Activated T-cell treated with anti-CD3 and anti-CD28 coated beads for 4 hours (primary cell): ENCODE data around the gene SKIC8.

ENCODE experiments used
- DNase-seq: peaks from one replicate; pipeline ENCODE4 v3.0.0-alpha.2; 2020

The SKIC8 gene

DNA sequence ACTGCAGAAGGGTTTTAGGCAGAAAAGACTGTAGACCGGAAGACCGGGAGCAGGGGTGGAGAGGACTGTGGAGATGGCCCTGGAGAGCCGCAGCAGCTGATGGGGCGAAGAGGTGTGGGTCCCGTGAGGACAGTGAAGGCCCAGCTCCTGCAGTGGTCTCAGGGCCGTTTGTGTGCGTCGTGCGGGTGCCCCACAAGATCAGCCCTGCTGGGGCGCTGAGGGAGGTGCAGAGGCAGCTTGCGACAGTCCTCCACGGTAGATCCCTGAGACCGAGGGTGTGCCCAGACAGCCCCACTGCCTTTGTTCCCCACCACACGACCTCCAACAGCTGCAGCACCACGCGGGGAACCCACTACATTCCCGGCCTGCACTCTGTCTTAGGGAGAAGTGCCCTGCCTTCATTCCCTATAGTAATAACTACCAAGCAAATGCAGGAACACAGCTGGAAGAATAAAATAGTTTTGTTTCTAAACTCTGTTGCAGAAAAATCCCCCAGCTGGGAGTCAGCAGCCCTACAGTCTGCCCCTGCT, 21.7 kb upstream of the SKIC8 start:
- no peak for DNase-seq

DNA sequence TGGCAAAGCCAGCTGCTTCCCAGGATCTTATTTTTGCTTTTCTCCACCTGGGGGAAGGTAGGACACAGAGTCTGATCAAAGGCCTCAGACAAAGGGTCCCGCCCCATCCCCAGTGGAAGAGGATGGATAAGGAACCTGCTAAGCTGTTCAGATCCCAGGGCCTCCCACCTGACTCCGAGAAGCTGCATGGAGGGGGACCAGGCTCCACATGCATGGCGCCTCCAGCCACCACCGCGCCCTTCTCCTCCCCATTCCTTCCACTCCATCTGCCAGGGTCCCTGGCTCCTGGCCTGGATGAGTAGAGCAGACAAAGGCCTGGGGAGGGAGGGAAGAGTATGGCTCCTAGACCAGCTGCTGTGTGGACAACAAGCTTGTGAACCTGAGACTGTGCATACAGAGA, 20.8 kb upstream of the SKIC8 start:
- DNase-seq = no peak

DNA sequence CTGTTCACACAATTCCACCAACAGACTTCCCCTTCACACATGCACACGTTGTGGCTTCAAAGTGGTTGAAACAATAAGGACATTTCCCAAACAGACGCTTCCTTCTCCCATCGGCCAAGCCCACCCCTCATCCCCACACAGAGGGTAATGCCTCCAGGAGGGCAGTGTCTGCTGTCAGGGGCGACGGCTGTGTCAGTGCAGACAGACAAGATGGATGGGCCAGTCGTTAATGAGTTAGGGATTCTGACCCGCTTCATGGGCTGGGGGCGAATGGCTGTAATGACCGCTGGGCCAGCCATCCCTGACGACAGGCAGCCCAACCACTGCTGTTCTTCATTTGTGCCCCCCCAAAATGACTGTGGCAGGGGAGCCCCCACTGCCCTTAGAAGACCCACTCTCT, 20.2 kb upstream of the SKIC8 start:
- no peak for DNase-seq

DNA sequence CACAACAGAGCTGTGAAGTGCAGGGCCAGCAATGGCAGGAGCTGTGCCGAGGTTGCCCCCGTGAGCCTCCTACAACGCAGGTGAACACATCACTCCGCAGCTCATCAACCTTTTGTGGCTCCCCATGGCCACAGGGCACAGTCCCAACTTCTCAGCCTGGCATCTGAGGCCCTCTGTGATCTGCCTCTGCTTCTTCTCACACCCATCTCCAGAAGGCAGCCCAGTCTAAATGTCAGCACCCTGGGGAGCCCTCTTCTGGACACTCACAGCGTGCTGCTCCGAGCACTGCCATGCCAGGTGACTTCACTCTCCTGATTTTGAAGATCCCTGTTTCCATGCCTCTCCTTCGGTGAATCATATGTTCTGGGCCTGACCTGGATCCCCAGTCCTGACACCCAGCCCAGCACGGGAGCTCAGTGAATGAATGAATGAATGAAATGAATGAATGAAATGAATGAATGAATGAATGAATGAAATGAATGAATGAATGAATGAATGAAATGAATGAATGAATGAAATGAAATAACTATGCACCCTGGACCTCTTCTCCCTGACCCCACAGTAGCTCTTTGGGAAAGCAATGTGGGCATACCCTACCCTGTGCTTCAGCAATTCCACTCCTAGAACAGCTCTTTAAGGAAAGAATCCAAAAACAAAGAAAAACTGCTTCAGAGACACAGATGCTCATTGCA, 17.9 kb upstream of the SKIC8 start:
- DNase-seq = no peak

DNA sequence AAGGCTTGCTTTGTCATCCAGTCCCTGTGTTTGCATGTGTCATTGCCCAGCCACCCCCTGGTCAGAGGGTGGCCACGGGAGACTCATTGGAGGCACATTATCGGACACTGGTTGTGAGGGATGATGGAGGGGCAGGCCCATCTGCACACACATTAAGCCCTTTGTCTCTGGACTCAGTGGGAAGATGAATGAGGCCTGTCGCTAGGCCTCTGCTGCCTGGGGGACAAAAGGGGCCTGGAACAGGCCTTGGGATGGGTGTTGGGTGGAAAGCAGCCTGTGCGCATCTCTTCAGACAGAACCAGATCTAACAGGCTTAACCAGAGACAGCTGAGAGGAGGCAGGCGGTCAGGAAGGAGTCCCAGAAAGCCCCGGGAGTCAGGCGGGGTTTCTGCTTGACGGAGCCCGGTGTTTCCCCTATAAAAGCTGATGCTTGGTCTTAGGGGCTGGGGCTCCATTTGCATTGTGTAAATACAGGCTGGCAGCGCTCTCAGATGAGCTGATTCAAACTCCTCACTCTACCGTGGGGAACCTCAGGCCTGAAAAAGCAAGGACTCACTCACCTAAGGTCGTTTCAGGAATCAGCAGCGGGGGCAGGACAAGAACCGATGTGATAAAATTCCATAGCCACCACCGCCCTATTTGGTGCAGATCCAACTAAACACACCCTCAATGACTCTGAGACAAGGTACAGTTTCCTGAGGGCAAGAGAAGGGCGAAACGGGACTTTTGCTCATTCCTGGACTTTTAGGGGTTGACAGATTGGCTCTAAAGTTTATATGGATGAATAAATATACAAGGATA, 17.1 kb upstream of the SKIC8 start:
- DNase-seq = no peak

DNA sequence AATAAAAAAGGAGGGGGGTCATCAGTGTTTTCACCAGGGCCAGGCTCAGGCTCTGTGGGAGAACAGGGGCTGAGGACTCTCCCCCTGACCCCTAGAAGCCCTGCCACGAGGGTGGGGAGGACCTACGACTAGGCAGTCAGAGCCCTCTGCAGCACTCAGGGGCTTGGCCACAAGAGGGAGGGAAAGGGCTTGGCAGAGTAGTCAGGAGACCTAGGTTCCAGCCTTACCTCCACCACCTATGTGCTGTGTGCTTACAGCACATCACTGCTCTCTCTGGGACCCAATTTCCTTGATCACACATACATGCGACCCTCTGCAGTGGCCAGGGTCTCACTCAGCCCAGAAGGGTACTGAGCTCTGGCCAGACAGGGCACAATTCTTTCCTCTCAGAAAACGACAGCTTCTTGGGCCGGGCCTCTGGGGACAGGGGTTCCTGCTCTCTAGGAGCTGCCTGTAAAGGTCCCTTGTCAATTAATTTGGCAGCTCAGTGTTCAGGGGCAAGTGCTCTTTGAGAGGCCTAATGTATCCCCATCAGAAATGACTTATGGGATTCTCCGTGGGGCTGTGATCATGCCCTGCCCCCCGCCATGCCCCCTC, 16.4 kb upstream of the SKIC8 start:
- DNase-seq = no peak

DNA sequence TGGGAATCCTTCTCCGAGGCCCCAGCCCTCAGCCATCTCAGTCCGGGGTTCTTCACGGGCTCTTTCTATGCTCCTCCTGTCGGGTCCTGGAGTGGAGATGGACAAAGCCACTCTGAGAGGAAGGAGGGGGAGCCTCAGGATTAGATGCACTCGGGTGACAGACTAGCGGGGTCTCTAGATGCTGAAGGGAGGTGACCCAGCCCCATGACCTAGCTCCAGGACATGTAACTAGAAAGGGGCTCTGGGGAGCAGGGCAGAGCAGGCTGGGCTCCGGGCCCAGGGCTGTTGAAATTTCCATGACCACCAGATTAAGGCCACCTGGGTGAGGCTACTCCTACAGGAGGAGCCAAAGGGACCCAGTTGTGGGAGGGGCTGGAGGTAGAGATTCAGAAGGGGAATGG, 14.8 kb upstream of the SKIC8 start:
- DNase-seq = no peak

DNA sequence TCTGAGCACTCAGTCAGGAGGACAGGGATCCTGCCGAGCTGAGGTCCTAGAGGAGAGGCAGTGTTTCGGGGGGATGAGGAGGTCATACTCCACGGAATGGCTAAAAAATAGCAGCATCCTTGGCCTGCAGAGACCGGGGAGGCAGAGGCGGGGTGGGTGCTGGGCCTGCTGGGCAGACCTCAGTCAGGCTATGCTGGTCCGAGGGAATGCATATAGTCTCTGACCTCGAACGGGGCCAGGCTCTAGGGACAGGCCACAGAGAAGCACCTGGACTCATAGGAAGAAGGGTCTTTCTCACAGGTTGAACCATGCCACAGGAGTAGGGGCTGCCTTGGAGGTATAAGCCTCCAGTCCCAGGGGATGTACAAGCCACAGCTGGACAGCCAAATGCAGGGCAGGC, 14.0 kb upstream of the SKIC8 start:
- DNase-seq = no peak

DNA sequence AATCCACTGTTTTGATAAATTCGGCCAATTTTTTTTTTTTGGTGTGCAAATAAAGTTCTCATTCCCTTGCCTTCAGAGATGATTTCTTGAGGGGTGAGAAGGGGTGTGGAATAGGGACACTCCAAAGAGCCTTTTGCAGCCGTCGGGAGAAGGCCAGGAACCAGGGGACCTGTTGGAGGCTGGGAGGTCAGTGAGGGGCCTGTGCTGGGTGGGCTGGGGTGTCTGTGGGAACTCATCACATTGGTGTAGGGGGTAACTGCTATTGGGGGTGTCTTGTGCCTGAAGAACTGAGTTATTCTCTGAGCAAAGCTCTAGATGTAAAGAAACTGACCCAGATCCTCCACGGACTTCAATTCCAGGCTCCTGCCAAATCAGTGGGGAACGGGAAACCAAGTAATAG, 13.5 kb upstream of the SKIC8 start:
- no peak for DNase-seq

DNA sequence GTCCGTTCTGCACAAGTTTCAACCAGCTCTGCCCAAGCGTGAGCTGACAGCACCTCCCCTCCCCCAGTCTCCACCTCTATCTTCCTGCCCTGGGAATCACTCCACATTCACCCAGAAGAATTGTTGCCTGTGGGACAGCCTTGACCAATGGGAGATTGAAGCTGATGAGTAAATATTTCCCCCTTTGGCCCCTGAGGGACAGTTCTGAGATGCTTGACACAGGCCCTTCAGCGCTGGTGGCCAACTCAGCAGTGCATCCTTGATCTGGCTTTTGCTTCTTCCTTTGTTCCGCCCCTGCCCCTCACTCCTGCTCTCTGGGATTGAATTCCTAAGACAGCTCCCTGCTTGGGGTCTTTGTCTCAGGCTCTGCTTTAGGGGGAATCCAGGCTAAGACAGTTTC, 13.1 kb upstream of the SKIC8 start:
- DNase-seq = no peak

DNA sequence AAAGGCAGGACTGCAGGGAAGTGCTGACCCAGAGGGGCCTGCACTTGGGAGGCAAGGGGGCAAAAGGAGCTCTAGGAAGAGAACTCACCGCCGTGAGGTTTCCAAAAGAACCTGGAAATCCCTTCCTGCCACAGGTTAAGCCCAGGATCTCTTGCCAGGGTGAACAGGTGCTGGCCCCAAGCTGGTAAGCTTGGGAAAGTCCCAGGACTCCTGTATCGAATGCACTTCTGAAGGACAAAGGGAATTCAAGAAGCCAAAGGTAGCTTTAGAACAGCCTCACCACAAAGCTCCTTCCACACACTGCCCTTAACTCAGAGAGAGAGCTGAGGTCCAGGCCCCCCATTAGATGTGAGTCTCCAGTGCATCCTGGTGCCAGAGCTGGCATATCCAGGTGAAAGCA, 11.9 kb upstream of the SKIC8 start:
- DNase-seq = no peak

DNA sequence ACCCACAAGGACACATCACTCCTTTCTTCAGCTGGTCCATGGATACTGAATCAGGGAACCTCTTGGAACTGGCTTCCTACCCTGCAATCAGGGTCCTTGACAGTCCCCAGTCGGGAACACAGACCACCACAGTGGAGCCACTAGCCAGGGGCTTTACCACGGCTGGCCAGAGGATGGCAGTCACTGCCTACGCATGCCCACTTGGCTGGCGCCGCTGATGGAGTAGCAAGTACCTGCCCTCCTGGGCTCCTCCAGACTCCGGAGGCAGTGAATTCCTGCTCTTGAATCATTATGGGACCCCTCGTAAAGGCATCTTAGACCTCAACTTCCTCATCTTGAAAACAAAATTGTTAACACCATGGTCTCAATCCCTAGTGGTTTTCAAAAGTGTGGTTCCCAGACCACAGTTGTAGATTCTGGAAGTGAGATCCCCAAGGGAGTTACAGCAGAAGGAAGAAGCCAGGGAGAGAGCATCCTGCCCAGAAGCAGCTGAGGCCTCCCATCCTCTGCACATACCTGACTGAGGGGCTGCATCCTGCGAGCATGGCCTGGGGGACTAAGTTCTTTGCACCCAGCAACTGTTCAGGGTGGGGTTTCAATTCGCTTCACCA, 9.1 kb upstream of the SKIC8 start:
- DNase-seq = peak; percentile 7

DNA sequence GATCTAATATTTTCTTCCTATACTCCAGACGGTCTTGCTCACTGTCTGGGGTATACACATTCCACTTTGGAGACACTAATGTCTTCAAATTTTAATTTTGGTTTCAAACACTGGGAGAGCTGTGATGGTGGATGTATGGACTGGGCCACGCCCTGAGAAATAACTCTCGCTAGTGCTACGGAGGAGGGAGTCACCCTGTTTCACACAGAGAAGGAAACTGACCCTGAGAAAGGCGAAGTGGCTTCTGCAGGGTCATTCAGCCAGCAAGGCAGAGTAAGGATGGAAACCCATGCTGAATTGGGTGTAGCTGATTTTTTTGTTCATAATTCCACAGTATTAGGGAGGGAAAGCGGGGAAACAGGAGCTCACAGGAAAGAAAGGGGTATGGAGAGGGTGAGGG, 8.6 kb upstream of the SKIC8 start:
- DNase-seq = no peak

DNA sequence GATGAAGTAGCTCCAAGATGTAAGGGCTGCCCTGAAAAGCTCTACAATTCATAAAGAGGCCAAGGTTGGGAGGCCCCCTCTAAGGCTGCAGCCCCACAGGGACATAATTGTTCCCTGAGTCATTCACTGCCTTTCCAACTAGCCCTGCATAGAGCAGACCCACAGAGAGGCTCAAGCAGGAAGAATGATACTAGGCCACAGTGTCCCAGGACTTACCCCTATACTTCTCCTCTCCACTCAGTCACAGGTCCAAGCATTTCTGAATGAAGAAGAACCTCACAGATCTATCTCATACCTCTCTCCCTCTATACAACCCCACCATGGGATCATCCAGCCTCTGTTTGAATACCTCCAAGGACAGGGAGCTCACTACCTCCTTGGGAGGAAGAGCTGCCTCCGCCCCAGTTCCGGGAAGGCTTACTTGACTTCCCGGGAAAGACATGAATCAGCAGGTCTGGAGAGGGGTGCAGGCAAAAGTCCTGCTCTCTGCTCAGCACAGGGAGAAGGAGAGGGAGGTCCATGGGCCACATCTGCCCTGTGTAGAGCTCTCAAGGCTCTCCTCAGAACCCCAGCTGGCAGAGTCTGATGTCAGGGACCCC, 6.9 kb upstream of the SKIC8 start:
- DNase-seq = no peak

DNA sequence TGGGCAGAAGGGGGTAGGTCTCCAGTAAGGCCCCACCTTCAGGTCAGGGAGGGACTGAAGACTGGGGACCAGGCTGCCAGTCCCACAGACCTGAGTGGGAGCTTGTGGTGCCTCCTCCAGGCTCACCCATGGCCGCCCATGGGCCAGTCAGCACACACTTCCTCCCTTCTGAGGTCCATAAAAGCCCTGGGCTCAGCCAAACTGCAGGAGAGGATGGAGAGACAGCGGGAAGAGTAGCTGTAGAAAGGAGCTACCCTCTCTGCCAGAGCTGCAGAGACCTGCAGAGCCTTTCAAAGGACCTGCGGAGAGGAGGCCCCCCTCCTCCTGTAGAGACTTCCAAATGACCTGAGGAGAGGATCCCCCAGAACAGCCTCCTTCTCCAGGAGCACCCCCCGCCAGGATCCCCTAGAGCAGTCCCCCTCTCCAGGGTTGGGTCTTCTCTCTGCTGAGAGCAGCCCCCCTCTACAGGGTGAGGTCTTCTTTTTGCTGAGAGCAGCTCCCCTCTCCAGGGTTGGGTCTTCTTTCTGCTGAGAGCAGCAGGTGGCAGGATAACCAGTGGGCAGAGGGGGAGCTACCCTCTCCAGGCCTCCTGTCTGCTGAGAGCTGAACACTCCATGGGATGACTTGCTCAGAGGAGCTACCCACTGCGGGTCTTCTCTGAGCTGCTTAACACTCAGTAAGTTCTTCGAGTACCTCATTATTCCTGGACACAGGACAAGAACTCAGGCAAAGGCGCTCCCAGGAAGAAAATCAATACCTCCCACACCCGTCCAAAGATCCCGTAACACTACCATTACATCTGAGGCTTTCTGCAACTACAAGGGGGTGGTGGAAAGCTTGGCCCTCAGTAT, 5.0 kb upstream of the SKIC8 start:
- DNase-seq = no peak

DNA sequence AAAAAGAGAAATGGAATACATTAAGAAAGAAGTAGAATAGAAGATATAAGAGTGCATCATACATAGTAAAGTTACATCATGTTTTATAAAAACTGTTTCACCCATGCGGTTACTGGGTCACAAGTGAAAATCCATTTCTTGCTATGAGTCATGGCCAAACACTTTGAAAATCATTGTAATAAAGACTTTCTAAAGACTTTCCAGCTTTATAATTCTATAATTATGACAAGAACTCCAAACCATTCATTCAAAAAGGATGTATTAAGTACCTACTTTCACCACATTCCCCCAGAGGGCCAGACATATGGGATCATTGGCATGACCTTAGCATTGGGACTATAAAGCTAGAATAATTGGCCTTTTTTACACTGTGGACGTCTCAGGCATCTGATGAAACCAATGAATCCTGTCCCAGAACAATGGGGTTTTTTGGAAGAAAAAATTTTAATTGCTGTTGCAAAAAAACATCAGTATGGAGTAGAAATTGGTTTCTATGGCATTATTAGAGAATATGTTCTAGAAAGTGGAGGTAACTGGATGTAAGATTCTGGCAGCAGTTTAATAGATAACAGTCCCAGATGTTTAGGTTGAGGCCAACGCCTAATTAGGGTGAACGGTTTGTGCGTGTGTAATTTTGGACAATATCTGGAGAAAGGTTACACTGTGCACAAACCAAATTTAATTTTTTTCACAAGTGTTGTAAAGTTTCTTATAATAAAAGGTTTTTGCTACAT, 3.3 kb upstream of the SKIC8 start:
- no peak for DNase-seq

DNA sequence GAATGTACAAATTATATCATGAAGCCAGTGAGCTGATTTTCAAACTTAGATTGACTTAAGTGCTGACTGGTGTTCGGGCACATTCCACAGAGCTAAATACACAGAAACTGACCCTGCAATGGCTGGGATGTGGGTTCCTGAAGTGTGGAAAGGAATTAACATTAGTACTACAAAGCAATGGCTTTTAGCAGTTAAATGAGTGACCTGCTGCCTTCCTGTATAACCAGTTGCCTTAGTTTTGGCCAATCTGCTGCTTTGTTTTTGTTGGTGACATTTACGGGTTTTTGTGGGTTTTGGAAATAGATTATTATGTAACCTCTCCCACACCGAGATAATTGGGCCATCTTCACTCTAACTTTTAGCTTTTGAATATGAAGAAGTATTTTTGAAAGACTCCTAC, 2.4 kb upstream of the SKIC8 start:
- no peak for DNase-seq

DNA sequence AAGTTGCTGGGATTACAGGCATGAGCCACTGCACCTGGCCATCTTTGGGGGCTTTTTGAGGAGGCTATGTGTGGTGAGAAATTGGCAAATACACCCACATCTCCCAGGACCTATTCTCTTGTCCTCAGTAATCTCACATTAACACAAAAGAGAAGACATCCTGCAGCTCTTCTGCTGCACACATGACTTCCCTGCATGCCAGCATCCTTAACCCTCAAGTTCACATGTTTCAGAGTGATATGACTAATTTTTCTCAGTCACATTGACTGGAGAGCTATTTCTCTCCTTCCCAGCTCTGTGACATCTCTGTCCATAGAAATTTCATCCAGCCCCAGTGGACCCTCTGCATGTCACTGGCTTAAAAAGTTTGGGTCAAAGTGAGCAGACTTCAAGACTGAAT, 1.9 kb upstream of the SKIC8 start:
- no peak for DNase-seq

DNA sequence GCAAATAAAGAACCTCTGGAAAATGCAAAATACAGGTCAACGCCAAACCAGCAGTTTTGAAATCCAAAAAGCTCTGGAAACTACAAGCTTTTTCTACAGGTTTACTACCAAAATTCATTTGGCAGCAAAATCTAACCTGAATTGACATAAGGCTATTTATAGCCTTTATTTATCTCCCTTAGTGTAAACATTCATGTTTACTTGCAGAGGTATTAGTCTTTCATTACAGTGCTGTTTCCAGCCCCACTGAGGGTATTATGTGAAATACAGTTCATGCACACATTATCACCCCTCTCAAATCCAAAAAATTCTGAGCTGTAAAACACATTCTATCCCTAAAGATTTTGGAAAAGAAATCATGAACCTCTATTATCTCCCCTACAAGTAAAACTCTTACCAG, 7.2 kb downstream of the SKIC8 start:
- no peak for DNase-seq

DNA sequence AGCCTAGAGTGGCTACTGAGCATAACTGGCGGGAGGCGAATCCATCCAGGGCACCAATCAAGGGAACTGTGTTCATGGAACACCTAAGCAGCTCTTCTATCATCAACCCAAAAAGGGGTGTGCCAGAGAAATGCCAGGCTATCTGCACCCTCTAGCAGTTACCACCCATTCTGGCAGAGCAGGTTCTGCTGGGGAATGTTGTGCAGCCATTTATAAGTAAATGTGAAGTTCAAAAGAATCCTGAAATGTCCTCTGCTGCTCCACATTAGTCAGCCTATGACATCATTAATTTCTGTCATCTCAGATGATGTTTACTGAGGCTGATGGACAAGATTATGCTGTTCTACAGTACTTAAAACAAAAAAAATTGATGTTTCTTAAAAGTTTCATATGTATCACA, 7.7 kb downstream of the SKIC8 start:
- no peak for DNase-seq

DNA sequence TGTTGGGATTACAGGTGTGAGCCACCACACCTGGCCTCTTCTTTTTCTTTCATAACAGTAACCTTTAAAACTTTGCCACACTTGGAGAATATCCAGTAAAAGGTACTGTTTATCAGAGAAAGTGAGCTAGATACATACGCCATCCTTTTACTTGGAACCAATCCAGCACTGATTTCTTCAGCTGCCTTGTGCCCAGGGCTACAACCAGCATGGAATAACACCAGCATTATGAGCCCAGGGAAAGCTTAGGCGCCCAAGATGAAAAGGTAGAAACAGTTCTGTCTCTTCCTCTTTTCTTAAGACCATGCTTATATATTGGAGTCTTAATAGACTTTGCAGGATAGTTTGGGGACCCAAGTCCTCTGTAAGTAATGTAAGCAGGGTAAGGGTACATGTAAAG, 8.4 kb downstream of the SKIC8 start:
- no peak for DNase-seq

DNA sequence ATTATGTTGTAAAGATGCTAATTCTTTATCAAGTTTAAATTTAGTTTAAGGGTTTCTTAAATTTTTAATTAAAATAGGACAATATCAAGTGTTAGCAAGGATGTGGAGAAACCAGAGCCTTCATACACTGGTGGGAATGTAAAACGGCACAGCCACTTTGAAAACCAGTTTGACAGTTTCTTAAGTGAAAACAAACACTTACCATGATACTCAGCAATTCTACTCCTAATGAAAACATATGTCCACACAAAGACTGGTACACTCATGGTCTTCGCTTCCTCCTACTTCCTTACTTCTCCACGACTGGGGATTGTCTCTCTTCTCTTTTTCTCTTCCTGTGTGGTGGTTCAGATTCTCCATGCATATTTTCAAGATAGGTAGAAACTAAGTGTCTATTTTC, 9.2 kb downstream of the SKIC8 start:
- no peak for DNase-seq
